Occipital lobe (tissue), 2 donors: Measurements from ENCODE around the gene CTH. TPM values are rescaled to one million over a fixed set of nuclear protein-coding genes. Genes with fewer than 3 reads are reported as not detected.
"Not testable (repeated sequence)": the region's sequence is repeated elsewhere in the genome, so short reads cannot be mapped to it uniquely, and the experiment has no call there.

Experiments
- DNase-seq: peaks from one replicate; lab custom pipeline; 2025; lab: John Stamatoyannopoulos, UW
- total RNA-seq: library from RNA; depleted of rRNA; stranded (reverse); fragments of >200 nt; gene quantifications from one replicate; pipeline ENCODE4 v1.2.3, GENCODE V29; 2014

CTH gene
- total RNA-seq, 1 donor from 2014 or later = 5.1 TPM

DNA sequence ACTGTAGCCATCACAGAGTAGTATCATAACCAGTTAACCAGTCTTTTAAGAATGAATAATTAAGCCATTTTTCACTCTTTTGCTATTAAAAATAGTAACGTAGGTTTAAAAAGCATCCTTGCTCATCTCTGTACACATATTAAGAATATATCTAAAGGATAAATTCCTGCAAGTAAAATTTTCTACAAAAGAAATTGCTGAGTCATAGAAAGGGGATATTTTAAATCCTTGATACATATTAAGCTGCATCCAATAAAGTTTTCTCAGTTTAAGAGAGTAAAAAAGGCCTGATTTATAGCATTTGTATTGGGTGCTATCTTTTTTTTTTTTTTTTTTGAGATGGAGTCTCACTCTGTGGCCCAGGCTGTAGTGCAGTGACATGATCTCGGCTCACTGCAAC lies 1.9 kb upstream of the CTH start:
- no peak for DNase-seq

DNA sequence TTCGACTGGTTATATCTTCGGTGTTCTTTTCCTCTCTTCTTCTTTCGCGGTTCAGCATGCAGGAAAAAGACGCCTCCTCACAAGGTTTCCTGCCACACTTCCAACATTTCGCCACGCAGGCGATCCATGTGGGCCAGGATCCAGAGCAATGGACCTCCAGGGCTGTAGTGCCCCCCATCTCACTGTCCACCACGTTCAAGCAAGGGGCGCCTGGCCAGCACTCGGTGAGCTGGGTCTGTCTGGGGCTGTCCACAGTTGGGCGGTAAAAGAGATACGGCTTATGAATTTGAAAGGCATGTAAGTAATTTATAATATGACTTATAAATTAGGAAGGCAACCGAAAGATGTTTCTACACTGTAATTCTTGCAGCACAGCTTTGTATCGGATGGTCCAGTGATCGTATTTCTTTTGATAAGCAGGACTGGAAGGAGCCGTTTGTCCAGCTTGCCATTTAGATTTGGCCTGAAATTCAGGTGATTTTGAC lies 334 bp downstream of the CTH start:
- no peak for DNase-seq

GRCh38 chr1:70415882-70416281 lies 4.8 kb downstream of the CTH start:
- no peak for DNase-seq

DNA sequence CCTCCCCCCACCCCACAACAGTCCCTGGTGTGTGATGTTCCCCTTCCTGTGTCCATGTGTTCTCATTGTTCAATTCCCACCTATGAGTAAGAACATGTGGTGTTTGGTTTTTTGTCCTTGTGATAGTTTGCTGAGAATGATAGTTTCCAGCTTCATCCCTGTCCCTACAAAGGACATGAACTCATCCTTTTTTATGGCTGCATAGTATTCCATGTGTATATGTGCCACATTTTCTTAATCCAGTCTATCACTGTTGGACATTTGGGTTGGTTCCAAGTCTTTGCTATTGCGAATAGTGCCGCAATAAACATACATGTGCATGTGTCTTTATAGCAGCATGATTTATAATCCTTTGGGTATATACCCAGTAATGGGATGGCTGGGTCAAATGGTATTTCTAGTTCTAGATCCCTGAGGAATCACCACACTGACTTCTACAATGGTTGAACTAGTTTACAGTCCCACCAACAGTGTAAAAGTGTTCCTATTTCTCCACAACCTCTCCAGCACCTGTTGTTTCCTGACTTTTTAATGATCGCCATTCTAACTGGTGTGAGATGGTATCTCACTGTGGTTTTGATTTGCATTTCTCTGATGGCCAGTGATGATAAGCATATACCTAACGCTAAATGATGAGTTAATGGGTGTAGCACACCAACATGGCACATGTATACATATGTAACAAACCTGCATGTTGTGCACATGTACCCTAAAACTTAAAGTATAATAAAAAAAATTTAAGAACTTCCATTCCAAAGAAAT lies 8.1 kb downstream of the CTH start:
- not testable (repeated sequence) for DNase-seq

DNA sequence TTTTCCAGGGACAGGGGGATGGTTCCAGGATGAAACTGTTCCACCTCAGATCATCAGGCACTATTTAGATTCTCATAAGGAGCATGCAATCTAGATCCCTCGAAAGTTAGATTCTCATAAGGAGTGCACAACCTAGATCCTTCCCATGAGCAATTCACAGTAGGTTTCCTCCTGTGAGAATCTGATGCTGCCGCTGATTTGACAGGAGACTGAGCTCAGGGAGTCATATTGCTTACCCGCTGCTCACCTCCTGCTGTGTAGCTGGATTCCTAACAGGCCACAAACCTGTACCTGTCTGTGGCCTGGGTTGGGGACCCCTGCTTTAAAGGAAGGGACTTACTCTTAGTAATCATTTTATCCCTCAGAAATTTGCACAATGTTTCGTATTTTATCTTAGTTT lies 9.3 kb downstream of the CTH start:
- DNase-seq = no peak

GRCh38 chr1:70426154-70427131 lies 15.4 kb downstream of the CTH start:
- no peak for DNase-seq

DNA sequence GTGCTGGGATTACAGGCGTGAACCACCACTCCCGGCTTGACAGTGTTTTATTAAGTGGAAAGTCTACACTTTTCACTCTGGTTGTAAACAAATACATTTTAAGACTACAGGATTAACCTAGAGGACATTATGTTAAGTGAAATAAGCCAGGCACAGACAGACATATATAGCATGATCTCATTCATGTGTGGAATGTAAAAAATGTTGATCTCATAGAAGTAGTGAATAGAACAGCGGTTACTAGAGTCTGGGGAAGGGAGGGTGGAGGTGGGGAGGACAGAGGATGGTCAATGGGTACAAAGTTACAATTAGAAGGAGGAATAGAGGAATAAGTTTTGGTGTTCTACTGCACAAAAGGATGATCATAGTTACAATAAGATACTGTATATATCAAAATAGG lies 16.9 kb downstream of the CTH start:
- DNase-seq = no peak

DNA sequence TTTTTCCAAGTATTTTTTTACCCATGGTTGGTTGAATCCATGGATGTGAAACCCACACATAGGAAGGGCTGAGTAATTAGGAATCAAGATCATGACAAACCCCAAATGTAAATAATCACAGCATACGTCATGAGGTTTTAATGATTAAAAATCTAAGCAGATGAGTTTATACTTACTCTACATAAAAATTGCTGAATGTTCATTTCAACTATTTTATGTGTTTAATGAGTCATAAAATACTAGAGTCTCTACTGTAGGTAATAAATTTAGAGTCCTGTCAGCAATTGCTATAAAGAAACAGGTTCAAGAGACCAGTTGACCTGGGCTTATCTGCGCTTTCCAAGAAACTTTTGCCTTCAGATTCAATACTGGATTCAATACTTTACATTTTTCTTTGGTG lies 18.2 kb downstream of the CTH start:
- no peak for DNase-seq

- no peak for DNase-seq
These were observed 18.7 kb downstream of the CTH start for GRCh38 chr1:70429757-70430156.

DNA sequence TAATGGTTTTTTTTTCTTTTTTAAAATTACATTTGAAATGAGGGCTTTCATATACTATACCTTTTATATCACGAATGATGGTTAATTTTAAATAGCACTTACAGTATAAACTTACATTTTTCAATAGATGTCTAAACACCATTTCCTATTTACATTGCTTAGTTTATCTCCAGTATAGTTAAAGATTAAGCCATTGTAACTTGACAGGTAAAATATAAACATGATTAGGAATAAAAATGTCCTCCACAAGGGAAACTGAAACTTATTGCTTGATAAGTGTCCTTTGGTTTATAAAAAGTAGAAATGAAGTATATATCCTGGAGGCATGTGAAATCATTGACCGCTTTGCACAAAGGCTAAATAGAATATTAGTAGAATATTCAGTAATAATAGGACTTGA lies 20.2 kb downstream of the CTH start:
- no peak for DNase-seq

DNA sequence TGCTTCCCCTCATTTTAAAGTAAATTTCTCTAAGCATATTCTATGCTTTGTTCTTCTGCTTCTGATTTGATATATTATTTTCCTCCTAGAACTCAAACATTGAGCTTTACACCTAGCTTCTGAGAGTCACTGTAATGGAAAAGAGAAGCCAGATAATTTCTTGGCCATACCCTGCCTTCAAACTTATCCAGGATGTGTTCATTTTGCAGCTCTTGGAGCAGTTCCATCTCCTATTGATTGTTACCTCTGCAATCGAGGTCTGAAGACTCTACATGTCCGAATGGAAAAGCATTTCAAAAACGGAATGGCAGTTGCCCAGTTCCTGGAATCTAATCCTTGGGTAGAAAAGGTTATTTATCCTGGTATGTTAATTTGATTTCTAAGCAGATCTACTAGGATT lies 20.8 kb downstream of the CTH start:
- DNase-seq = no peak

DNA sequence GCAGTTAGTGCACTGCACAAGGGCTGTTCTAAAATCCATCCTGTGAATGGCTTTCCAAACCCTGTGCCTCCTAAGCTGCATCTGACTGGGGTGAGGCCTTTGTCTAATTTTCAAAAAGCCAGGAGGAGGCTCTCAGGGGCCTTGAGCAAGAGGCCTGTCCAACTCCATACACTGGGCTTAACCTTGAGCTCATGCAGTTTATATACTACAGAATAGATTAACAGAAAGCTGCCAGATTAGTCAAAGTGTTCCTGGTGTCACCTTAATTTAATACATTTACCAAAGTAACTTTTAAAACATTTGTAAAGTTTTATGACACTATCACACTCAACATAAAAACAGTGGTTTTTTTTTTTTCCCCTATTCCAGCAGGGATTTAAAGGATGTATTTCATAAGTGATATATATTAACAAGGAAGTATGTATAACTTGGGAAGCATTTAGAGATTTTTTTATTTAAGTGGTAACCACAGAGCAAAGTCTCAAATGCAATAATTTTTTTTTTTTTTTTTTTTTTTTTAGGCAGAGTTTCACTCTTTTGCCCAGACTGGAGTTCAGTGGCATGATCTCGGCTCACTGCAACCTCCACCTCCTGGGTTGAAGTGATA lies 23.3 kb downstream of the CTH start:
- DNase-seq = no peak

GRCh38 chr1:70436622-70437251 lies 25.7 kb downstream of the CTH start:
- DNase-seq = no peak

DNA sequence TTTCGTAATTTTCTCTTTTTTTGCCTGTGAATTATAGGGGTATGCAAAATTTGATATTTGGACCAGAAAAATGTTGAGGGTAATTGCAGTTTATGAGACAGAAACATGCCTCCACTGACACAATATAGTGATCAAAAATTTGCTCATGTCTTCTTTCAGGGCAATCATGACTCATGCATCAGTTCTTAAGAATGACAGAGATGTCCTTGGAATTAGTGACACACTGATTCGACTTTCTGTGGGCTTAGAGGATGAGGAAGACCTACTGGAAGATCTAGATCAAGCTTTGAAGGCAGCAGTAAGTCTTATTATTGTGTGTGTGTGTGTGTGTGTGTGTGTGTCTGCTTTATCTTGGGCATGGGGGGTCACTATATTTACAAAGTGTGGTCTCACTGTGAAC lies 27.5 kb downstream of the CTH start:
- DNase-seq = no peak

DNA sequence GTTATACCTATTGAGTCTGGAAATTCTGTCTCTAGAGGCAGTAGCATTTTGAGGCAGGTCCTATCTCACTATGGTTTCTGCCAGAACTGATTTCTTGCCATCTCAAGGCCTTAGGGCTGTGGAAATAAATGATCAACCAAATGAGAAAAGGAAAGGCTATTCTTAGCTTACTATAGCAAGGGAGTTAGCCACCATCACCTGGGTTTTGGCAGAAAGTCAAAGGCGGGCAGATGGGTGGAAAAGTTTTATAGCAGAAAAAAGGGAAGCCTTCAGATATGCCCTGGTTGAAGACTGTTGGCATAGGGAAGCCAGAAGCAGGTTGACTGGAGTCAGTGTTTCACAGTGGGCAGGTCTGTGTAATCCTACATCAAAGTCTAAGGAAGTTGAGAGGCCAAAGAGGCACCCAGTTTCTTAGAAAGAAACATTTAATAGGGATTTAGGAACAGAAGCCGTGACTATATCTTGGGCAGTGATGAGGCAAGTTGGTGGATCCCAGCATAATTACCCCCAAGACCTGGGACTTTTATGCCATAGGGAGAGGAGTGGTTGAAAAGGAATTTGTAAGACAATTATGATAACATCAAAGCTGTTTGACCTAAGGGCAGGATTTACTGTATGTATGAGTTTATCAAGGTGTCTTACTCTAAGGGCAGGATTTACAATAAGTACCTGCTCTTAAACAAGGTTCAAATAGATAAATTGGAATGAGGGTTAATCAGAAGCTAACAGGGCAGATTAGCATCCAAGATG lies 29.7 kb downstream of the CTH start:
- DNase-seq = no peak

DNA sequence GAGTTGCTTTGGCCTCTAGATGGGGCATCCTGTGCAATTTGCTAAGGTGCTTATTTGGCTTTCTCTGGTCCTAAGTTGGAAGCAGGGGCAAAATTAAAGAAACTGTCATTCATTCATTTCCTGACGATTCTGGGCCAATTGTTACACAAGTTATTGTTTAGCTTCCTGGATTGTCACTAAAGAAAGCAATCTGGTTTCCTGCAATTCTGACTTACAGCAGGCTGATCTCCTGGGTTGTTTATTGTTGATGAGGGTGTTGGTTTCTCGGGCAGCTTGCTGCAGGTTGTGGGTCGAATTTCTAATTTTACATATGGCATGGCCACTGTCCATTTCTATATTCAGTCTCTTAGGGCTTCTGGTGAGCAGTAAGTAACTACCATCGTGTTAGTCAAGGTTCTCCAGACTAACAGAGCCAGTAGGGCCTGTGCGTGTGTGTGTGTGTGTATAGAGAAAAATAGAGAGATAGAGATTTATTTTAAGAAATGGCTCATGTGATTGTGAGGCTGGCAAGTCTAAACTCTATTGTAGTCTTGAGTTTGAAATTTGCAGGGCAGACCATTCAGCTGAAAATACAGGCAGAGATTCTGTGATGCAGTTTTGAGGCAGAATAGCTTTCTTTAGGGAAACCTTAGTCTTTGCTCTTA lies 30.4 kb downstream of the CTH start:
- no peak for DNase-seq

- no peak for DNase-seq
These were observed 31.4 kb downstream of the CTH start for GRCh38 chr1:70442490-70442889.

DNA sequence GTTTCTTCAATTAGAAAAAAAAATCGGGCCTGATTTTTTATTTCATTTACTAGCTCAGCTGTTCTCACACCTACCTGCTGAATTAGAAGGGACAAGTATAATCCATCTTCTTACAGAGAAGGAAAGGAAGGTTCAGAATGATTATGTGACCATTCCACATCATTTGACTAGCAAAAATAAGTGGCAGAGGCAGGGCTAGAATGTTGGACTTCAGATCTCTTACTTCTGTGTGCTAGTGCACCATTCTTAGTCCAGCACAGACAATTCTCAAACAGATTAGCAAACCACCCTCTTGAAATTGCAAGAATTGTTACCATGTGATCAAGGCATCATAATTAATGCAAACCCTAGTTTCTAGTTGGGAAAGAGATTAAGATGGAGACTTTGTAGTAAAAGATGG lies 32.7 kb downstream of the CTH start:
- DNase-seq = no peak

DNA sequence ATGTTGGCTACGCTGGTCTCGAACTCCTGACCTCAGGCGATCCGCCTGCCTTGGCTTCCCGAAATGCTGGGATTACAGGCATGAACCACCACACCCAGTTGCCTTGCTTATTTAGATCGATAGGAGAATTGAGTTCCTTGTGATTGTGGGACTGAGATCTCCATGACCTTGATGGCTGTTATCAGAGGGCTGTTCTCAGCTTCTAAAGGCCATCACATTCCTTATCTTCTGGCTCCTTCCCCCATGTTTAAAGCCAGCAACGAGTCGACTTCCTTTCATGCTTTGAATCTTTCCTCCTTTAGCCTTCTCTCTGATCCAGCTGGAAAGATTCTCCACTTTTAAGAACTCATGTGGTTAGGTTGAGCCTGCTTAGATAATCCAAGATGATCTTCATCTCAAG lies 38.0 kb downstream of the CTH start:
- DNase-seq = no peak

GRCh38 chr1:70452164-70452939 lies 41.3 kb downstream of the CTH start:
- DNase-seq = not testable (repeated sequence)
